ENCODE results near the gene RAE1. TPM values are rescaled to one million over a fixed set of nuclear protein-coding genes. Genes with fewer than 3 reads are reported as not detected.

RAE1 gene
- total and polyA plus RNA-seq, 2 experiments from 2014 or later = 35.8 to 43.3 TPM

- Histone ChIP-seq H3K9me2 (replicated peaks; ENCODE audit: insufficient read depth) (no peaks in the 10 kb centered on the region), H3K4me1 (ENCODE audit: insufficient read depth) (peaks cover 10% of the 10 kb centered on the region), H2AFZ (no peak overlapping the region), H3K9me3 (ENCODE audit: low read depth) (no peaks in the 10 kb centered on the region), H3K4me3 (no peak overlapping the region), H3K79me2 (no peaks in the 10 kb centered on the region), H3K36me3 (replicated peaks; ENCODE audit: insufficient read depth, low read depth) (no peaks in the 10 kb centered on the region), H3K27ac (no peak overlapping the region), H4K20me1 (ENCODE audit: insufficient read depth, poor library complexity, severe bottlenecking) (no peaks in the 10 kb centered on the region), H3K27me3 (no peaks in the 10 kb centered on the region), H3K4me2 (no peak overlapping the region)
- WGBS (ENCODE audit: low lambda C conversion rate, missing lambda C conversion rate) = 96% methylated on average over 4 of the region's 4 CpGs
- TF ChIP-seq EZH2phosphoT487 (IDR thresholded peaks at IDR 0.05; ENCODE audit: low read depth, severe bottlenecking, unreplicated experiment) (no peak), EZH2 (IDR thresholded peaks at IDR 0.05; ENCODE audit: borderline replicate concordance) (no peak), CTCF (IDR thresholded peaks at IDR 0.05; ENCODE audit: poor library complexity) (no peak)
- no peak for DNase-seq (ENCODE audit: low spot score)
These were observed 35.7 kb downstream of the RAE1 start for GRCh38 chr20:57386762-57387161.

- WGBS (ENCODE audit: low lambda C conversion rate, missing lambda C conversion rate) = 97% methylated on average over 8 of the region's 8 CpGs
These were observed 36.4 kb downstream of the RAE1 start for GRCh38 chr20:57387463-57387862.

GRCh38 chr20:57387945-57388371 lies 36.9 kb downstream of the RAE1 start:
- H3K4me2 ChIP-seq = no peak overlapping the region
- 80% methylated on average over 7 of the region's 7 CpGs for WGBS (ENCODE audit: low lambda C conversion rate, missing lambda C conversion rate)

More at GRCh38 chr20:57387463-57387862, 36.4 kb downstream of the RAE1 start:
- no peaks in the 10 kb centered on the region for H3K27me3 ChIP-seq
- TF ChIP-seq EZH2phosphoT487 (IDR thresholded peaks at IDR 0.05; ENCODE audit: low read depth, severe bottlenecking, unreplicated experiment) = no peak
- no peak for TF ChIP-seq CTCF (IDR thresholded peaks at IDR 0.05; ENCODE audit: poor library complexity)
- no peak for TF ChIP-seq EZH2 (IDR thresholded peaks at IDR 0.05; ENCODE audit: borderline replicate concordance)
- H3K4me1 ChIP-seq (ENCODE audit: insufficient read depth) = peaks cover 16% of the 10 kb centered on the region
- no peak overlapping the region for H3K27ac ChIP-seq
- H3K9me3 ChIP-seq (ENCODE audit: low read depth) = no peaks in the 10 kb centered on the region
- H3K79me2 ChIP-seq = peaks cover 3% of the 10 kb centered on the region
- no peak overlapping the region for H3K4me2 ChIP-seq
- DNase-seq (ENCODE audit: low spot score) = no peak
- H2AFZ ChIP-seq = no peak overlapping the region
- no peak overlapping the region for H3K4me3 ChIP-seq
- H4K20me1 ChIP-seq (ENCODE audit: insufficient read depth, poor library complexity, severe bottlenecking) = no peaks in the 10 kb centered on the region
- H3K9me2 ChIP-seq (replicated peaks; ENCODE audit: insufficient read depth) = no peaks in the 10 kb centered on the region
- no peaks in the 10 kb centered on the region for H3K36me3 ChIP-seq (replicated peaks; ENCODE audit: insufficient read depth, low read depth)

More at GRCh38 chr20:57387945-57388371, 36.9 kb downstream of the RAE1 start:
- Histone ChIP-seq H3K9me3 (ENCODE audit: low read depth) (no peaks in the 10 kb centered on the region), H3K79me2 (peaks cover 3% of the 10 kb centered on the region), H3K4me1 (ENCODE audit: insufficient read depth) (peaks cover 18% of the 10 kb centered on the region), H3K36me3 (replicated peaks; ENCODE audit: insufficient read depth, low read depth) (no peaks in the 10 kb centered on the region), H2AFZ (no peak overlapping the region), H3K9me2 (replicated peaks; ENCODE audit: insufficient read depth) (no peaks in the 10 kb centered on the region), H4K20me1 (ENCODE audit: insufficient read depth, poor library complexity, severe bottlenecking) (no peaks in the 10 kb centered on the region), H3K4me3 (no peak overlapping the region), H3K27me3 (no peaks in the 10 kb centered on the region), H3K27ac (no peak overlapping the region)
- no peak for DNase-seq (ENCODE audit: low spot score)
- TF ChIP-seq EZH2 (IDR thresholded peaks at IDR 0.05; ENCODE audit: borderline replicate concordance) (no peak), EZH2phosphoT487 (IDR thresholded peaks at IDR 0.05; ENCODE audit: low read depth, severe bottlenecking, unreplicated experiment) (no peak), CTCF (IDR thresholded peaks at IDR 0.05; ENCODE audit: poor library complexity) (no peak)
